HG02678 (cell line): ENCODE results near the gene WHRN.

Experiments
- ATAC-seq: cut with Tn5 transposase; IDR thresholded peaks from one replicate; pipeline ENCODE4 v1.9.1; 2021; ENCODE audit warnings: mild to moderate bottlenecking, moderate library complexity; ENCODE audit not compliant: unreplicated experiment

WHRN gene

DNA sequence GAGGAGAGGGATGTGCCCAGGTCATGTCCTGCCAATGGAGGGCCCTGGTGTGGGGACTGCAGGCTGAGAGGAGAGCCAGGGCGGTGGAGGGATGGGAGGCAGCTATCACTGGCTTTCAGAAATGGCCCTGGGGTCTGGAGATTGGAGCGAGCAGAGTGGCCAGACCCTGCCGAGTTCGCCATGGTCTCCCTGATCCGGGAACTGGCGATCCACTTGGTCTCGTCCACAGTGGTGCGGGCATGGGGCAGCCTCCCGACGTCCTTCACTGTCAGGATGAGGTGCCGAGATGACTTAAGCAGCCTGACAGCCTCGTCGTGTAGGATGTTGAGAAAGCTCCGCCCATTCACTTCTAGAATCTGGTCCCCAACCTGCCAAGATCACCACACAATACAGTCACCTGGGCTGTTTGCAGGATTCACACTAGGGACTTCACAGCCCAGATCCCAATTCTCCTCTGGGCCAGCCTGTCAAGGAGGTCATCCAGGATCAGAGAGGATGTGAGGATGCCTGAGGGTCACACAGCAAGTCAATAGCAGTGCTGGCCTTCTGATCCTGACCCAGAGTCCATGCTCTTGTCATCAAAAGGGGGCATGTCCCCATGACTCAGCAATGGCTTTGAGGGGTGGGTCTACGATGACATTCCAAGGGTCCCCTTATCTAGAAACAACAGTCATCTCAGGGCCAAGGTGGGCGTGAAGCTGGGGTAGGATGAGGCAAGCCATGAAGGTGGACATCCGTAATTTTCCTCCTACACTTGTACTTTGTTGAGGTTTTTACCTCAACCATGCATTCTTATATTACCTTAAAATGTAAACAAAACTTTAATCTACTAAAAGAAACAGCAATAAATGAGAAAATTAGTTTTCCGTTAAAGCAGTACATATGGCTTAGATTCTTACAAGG is 79.0 kb downstream of the WHRN start:
- no peak for ATAC-seq

DNA sequence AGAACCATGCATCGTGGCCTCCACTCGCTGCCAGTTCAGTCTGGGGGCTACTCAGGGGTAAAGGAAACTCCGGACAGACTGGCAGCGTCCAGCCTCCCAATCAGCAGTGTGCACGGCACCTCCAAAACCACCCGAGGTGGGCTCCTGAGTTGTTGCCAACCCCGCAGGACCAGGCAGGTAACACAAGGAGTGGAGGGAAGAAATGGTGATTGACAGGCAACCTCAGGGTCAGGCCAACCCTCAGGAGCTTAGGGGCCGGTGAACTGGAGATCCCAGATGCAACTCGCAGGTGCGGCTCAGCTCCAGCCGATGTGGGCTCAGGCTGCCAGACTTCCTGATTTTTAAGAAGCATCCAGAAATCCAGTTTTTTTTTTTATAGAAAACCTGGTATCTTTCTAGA is 80.1 kb downstream of the WHRN start:
- no peak for ATAC-seq

DNA sequence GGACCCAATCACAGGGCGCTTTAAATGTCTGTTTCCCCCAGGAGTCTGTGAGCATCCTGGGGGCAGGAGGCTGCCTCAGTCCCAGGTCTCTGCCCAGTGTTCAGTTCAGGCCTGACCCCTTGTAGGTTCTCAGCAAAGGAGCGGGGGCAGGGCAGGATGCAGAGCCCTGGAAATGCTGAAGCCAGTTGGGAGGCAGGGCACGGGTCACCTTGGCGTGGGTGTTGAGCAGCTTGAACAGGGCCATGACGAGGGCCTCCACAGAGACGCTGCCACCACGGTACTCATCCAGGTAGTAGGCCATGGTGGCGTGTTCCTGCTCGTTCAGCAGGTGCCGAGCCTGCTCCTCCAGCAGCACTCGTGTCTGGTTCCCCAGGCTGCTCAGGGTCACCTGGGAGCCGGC is 81.1 kb downstream of the WHRN start:
- no peak for ATAC-seq

- ATAC-seq, result no peak
Observed at GRCh38 chr9:114423181-114423580, 82.1 kb downstream of the WHRN start.

GRCh38 chr9:114421147-114421546 is 84.1 kb downstream of the WHRN start:
- no peak for ATAC-seq

DNA sequence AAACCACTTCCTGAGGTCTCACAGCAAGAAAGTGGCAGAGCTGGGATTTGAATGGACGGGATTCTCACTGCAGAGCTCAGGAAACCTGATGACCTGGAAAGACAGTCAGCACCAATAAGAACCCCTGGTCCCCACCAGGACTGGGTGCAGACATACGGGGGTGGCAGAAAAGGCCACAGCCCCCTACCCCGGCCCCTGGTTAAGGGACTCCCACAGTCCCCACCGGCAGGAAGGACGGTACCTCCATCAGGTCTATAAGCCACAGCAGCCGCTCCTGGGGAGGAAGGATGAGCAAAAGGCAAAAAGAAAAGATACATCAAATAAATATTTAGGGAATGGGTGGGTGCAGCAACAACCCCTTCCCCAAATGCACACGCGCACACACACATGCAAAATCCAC is 85.5 kb downstream of the WHRN start:
- ATAC-seq, result no peak

DNA sequence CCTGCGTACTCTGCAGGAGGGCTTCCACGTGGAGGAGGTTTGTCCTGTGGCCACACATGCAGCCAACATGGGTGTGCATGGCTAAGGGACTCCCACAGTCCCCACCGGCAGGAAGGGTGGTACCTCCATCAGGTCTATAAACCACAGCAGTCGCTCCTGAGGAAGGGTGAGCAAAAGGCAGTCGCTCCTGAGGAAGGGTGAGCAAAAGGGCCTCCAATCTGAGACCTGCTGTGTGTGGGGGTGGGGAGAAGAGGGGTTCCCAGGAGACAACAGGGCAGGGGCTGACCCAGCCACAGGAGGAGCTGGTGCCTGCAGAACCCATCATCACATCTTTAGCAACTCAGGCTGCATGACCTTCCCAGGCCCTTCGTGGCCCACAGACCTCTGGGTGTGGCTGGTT is 87.2 kb downstream of the WHRN start:
- ATAC-seq, result no peak

DNA sequence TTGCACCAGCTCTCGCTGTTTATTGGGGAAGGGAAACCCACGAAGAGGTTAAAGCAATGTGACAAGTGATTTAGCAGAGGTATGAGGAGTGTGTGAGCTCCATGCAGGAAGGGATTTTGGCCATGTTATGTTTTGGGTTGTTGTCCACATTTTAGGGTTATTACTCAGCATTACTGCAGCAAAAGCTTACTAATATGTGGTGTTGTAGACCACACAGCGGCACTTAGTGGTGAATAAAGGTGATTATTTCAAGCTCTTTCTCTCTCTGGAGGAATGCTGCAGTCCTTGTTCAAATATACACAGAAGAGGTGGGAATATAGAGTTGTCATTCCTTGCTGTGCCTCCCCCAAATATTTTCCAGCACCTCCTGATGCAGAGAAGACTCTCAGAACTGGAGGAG is 87.8 kb downstream of the WHRN start:
- no peak for ATAC-seq

- ATAC-seq, result no peak
Observed at GRCh38 chr9:114416906-114417305, 88.4 kb downstream of the WHRN start.

GRCh38 chr9:114416290-114416689 is 89.0 kb downstream of the WHRN start:
- no peak for ATAC-seq

GRCh38 chr9:114414346-114414745 is 90.9 kb downstream of the WHRN start:
- no peak for ATAC-seq

DNA sequence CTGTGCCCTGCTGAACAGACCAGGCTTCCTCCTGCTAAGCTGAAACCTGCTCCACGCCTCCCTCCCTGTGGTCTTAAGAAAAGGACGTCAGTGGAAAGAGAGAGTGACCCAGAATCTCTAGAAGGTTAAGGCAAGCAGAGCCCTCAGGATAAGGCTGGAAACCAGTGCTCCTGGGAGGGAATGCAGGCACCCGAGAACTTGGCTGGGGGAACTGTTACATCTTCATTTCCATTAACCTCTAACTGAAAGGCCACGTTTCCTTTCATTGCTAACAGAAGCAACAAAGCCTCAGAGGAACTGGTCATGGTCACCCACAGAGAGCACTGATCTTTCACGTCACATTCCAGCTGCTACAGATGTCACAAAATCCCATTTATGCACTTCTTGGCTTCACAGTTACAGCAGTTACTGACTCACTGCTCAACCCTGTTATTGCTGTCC is 91.4 kb downstream of the WHRN start:
- ATAC-seq, result no peak

DNA sequence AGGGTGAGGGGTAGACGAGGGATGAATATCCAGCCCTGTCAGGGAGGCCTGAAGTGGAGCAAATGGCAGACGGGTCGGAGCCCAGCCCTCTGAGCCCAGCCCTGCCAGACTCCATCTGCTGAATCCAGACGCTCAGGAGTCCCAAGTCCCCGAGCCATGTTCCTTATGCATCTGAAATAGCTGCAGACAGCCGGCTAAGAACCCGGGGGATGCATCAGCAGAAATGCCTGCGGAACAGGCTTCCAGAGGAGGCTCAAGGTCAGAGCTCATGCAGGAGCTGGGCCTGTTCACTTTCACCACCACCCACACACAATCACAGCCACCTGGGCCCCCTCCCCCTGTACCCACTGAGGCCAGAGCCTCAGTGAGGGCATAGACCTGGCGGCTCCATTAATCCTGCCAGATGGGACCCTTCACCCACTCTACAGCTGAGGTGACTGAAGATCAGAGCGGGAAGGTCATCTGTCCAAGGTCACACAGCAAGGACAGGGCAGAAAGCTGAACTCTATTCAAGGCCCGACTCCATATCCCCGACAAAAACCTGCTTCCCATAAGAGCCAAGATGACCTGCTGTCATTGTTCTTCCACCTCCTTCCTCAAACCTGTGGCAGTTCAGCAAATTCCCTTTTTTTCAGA is 93.1 kb downstream of the WHRN start:
- ATAC-seq, result no peak

DNA sequence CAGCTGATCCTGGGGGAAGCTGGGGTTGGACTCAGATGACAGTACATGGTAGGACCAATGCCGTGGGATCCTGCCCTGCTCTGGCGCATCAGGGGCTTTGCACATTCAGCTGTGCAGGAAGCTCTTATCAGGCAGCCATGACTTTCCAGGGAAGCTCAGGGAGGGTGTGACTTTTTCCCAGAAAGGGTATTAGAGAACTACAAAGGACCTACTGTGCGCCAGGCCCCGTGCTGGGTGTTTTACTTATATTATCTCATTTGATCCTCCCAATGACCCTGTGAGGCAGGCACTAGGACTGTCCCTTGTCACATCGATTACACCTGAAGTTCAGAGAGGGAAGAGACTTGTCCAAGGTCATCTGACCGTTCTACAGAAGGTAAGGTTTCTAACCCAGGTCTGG is 93.8 kb downstream of the WHRN start:
- ATAC-seq, result no peak

- ATAC-seq, result no peak
Observed at GRCh38 chr9:114410910-114411309, 94.4 kb downstream of the WHRN start.

- ATAC-seq, result no peak
Observed at GRCh38 chr9:114409842-114410241, 95.4 kb downstream of the WHRN start.

- ATAC-seq, result no peak
Observed at GRCh38 chr9:114409103-114409780, 96.0 kb downstream of the WHRN start.

- no peak for ATAC-seq
Observed at GRCh38 chr9:114408645-114409044, 96.6 kb downstream of the WHRN start.

DNA sequence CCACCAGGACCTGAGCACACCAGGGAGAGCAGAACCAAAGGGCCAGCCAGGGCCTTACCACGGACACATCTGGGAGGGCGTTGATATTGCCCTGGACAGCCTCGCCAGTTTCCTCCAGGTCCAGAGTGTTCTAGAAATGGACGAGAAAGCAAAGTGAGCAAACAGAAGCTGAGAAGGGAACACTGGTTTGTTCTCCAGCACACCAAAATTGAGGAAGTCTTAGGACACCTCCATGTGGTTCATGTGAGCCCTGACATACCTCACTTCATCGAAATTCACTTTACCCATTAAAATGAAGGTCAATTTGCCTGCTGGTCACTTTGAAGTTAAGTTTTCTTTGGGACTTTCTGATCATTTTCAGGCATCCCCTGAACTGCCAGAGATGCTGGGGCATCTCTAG is 97.4 kb downstream of the WHRN start:
- ATAC-seq, result no peak

DNA sequence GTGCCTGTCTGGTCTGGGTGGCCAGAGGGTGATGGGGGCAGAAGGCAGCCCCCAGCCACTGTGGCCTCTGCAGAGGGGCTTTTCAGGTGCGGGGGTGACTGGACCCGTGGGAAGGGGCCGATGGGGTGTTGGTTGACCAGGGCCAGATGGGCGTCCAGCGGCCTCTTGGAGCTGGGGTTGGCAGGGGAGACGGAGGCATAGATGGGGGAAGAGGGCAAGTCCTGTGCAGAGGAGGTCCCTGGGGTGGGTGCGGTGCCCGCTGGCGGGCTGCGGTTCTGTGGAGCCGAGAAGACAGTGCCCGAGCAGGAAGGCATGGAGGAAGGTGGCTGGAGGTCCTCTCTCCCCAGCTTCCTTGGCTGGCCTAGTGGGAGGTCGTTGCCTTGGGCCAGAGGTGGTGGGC is 98.8 kb downstream of the WHRN start:
- no peak for ATAC-seq

DNA sequence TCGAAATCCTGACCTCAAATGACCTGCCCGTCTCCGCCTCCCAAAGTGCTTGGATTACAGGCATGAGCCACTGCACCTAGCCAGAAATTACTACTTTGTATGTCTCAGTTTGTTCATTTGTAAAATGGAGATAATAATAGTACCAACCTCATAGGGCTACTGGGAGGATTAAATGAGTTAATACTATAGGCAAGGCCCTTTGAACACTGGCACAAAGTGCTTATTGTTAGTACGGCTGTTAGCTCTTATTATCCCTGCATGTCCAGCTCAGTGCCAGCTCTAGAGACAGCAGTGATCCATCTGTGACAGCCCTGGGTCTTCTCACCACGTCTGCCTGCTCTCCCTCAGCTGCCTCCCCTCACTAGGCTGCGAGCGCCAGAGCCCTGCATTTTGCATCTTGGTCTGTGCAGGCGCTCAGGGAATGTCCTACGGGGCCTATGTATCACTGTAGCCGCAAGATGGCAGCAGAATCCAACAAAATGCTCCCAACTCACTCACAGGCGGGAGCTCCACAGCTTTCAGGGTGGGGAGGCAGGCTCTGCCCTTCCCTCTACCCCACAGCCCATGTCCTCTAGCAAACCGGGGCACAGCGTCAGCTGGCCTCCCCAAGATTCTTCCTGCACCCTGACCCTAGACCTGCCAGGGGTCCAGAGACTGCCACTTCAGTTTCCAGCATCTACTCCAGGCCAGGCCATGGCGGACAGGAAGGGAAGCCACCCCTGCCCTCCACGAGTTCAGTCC is 99.8 kb downstream of the WHRN start:
- peak; percentile 91 for ATAC-seq
